Nucleus accumbens (tissue), 56 donors: ENCODE results near the gene PRICKLE4.

Source experiments
- DNase-seq, 56 donors: peaks; one replicate each; lab custom pipeline; 2025; lab: John Stamatoyannopoulos, UW

The PRICKLE4 gene

GRCh38 chr6:41768545-41769308 is 11.9 kb upstream of the PRICKLE4 start:
- no peak for DNase-seq

GRCh38 chr6:41769376-41769775 is 11.2 kb upstream of the PRICKLE4 start:
- DNase-seq, result no peak

GRCh38 chr6:41770381-41771057 is 10.1 kb upstream of the PRICKLE4 start:
- no peak for DNase-seq

GRCh38 chr6:41771058-41771983 is 9.3 kb upstream of the PRICKLE4 start:
- DNase-seq, result no peak

GRCh38 chr6:41774841-41775240 is 5.7 kb upstream of the PRICKLE4 start:
- DNase-seq, result no peak

GRCh38 chr6:41775293-41775882 is 5.2 kb upstream of the PRICKLE4 start:
- no peak for DNase-seq

GRCh38 chr6:41777551-41778285 is 2.9 kb upstream of the PRICKLE4 start:
- no peak for DNase-seq

GRCh38 chr6:41778895-41779294 is 1.7 kb upstream of the PRICKLE4 start:
- no peak for DNase-seq

GRCh38 chr6:41779336-41779735 is 1.2 kb upstream of the PRICKLE4 start:
- DNase-seq, result peak in 4 of 56 donors; percentile 16 to 49 (median 42)

- DNase-seq, result peak; percentile 47 to 99 (median 96)
Measured at GRCh38 chr6:41779788-41780550, 613 bp upstream of the PRICKLE4 start, which contains the start of gene FRS3. TSS of gene FRS3 (minus strand) at chr6:41779900. CDS start at chr6:41776987, 2,913 bp downstream.

- no peak for DNase-seq
Measured at GRCh38 chr6:41781366-41781730, 766 bp downstream of the PRICKLE4 start.

- DNase-seq, result no peak
Measured at GRCh38 chr6:41783106-41783780, 2.7 kb downstream of the PRICKLE4 start.

GRCh38 chr6:41784581-41785171 is 4.1 kb downstream of the PRICKLE4 start:
- no peak for DNase-seq

GRCh38 chr6:41785254-41785653 is 4.7 kb downstream of the PRICKLE4 start:
- no peak for DNase-seq

- DNase-seq, result peak in 25 of 56 donors; percentile 26 to 79 (median 48)
Measured at GRCh38 chr6:41785689-41786450, 5.3 kb downstream of the PRICKLE4 start.

GRCh38 chr6:41786451-41787218 is 6.1 kb downstream of the PRICKLE4 start:
- peak in 55 of 56 donors; percentile 29 to 93 (median 80) for DNase-seq
